T-cell (primary cell): Measurements from ENCODE around the gene LINGO4. TPM values are rescaled to one million over a fixed set of nuclear protein-coding genes. Genes with fewer than 3 reads are reported as not detected.

Source experiments
- ATAC-seq, 4 experiments: fragments of 200-7000 bp in 3 of 4; fragments of 150-1000 bp in 1 of 4; cut with Tn5 transposase; replicated peaks in 1 of 4; 1 replicate in 3 of 4; 2 replicates in 1 of 4; pipeline ENCODE4 v1.10.0; 2021; ENCODE audit warnings: moderate library complexity in 3 of 4, mild to moderate bottlenecking in 2 of 4, moderate number of reproducible peaks in 1 of 4
- CTCF ChIA-PET, 2 donors: fragments of 300-600 bp; sonication (Branson Sonifier 250); formaldehyde crosslinking; loops; one replicate each; lab custom pipeline; 2022; ENCODE audit warnings: antibody characterized with exemption in 2 of 2; lab: Charles Lee
- POLR2A ChIA-PET, 2 donors: fragments of 300-600 bp; sonication (Branson Sonifier 250); formaldehyde crosslinking; loops; one replicate each; lab custom pipeline; 2022; ENCODE audit warnings: antibody characterized with exemption in 2 of 2; lab: Charles Lee
- DNase-seq, 35 experiments: peaks; one replicate each; pipeline versions ENCODE4 v3.0.0 to v3.0.0-alpha.2; 2013 to 2023
- H3K27ac ChIP-seq: one replicate; pipeline ENCODE4 v1.5.1; 2013; ENCODE audit warnings: low read length
- H3K27me3 ChIP-seq, 2 experiments: replicated peaks in 1 of 2; 1 replicate in 1 of 2; 2 replicates in 1 of 2; pipeline versions ENCODE4 v1.6.1 to v1.7.0; 2013; ENCODE audit warnings: low read length in 1 of 2, mixed read lengths in 1 of 2; ENCODE audit not compliant: control insufficient read depth in 2 of 2, insufficient read depth in 2 of 2; ENCODE audit errors: extremely low read depth in 1 of 2
- H3K36me3 ChIP-seq, 2 donors: 1 replicate in 1 of 2; 2 replicates in 1 of 2; pipeline versions ENCODE4 v1.6.1 to v1.7.0; 2013; ENCODE audit warnings: low read length in 1 of 2; ENCODE audit not compliant: control insufficient read depth in 2 of 2, insufficient read depth in 1 of 2; ENCODE audit errors: extremely low read depth in 1 of 2
- H3K4me1 ChIP-seq, 2 experiments: 1 replicate in 1 of 2; 2 replicates in 1 of 2; pipeline versions ENCODE4 v1.6.1 to v1.7.0; 2013; ENCODE audit warnings: low read length in 2 of 2, mixed read lengths in 1 of 2; ENCODE audit not compliant: insufficient read depth in 2 of 2, control insufficient read depth in 1 of 2; ENCODE audit errors: extremely low read depth in 1 of 2
- H3K4me3 ChIP-seq, 2 donors: 1 replicate in 1 of 2; 2 replicates in 1 of 2; pipeline versions ENCODE4 v1.5.1 to v1.7.0; 2013; ENCODE audit warnings: mild to moderate bottlenecking in 2 of 2, low read length in 1 of 2, moderate library complexity in 1 of 2; ENCODE audit not compliant: control insufficient read depth in 1 of 2; ENCODE audit errors: extremely low read depth in 1 of 2
- H3K9me3 ChIP-seq: 2 replicates; pipeline ENCODE4 v1.7.0; 2013
- H3K27ac Mint-ChIP-seq, 2 donors: one replicate each; pipeline ENCODE4 v1.8.0; 2020 to 2021; ENCODE audit warnings: mild to moderate bottlenecking in 2 of 2, mixed read lengths in 2 of 2
- H3K27me3 Mint-ChIP-seq, 2 donors: one replicate each; pipeline ENCODE4 v1.8.0; 2021 to 2022; ENCODE audit warnings: mixed read lengths in 2 of 2
- H3K36me3 Mint-ChIP-seq: one replicate; pipeline ENCODE4 v1.8.0; 2021; ENCODE audit warnings: mixed read lengths
- H3K4me1 Mint-ChIP-seq, 3 donors: one replicate each; pipeline ENCODE4 v1.8.0; 2020 to 2022; ENCODE audit warnings: mixed read lengths in 3 of 3, mild to moderate bottlenecking in 1 of 3
- H3K4me3 Mint-ChIP-seq, 3 donors: one replicate each; pipeline ENCODE4 v1.8.0; 2020 to 2022; ENCODE audit warnings: mild to moderate bottlenecking in 3 of 3, mixed read lengths in 3 of 3, moderate library complexity in 3 of 3
- H3K9me3 Mint-ChIP-seq, 3 donors: one replicate each; pipeline ENCODE4 v1.8.0; 2020 to 2022; ENCODE audit warnings: mixed read lengths in 3 of 3
- WGBS: methylation state at CpG from one replicate; pipeline ENCODE4 v1.1.5; 2013; ENCODE audit warnings: missing lambda C conversion rate; ENCODE audit not compliant: insufficient coverage; 5-methylcytosine and 5-hydroxymethylcytosine counted together
- total RNA-seq, 35 experiments: library from RNA in 6 of 35; stranded (reverse) in 6 of 35; fragments of 120-200 nt in 1 of 35; gene quantifications; one replicate each; pipeline versions ENCODE4 v1.2.1 to v1.2.4 and lab custom pipeline; 2013 to 2026

LINGO4 gene
- total RNA-seq, 5 donors from 2014 or later (not counting 1 experiment from before 2014, with no cell fraction given) = 0.25 to 0.40 (median 0.36) TPM; not detected in 2

DNA sequence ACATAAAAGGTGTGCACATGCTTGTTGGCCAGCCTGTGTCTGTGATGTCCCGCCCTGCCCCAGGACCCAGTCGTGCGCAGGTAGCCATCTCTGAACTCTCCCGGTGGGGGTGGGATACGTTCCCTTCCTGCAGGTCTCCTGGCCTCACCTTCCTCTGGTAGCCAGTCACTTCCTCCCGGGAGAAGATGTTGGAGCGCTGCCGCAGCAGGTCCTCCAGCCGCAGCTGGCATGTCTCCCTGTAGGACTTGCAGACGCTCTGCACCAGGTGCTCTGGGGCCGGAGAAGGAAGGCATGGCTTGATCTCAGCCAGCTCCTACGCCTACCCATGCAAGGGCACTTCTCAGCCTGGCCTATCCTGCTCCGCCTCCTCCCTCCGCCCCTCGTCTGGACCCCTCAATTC is 9.2 kb upstream of the LINGO4 start:
- WGBS = 92% methylated on average over 15 of the region's 15 CpGs
- Histone ChIP-seq H3K4me1 (peaks cover 12 to 62% of the 10 kb centered on the region in 2 experiments), H3K27ac (no peak overlapping the region), H3K27me3 (peaks cover 0 to 6% of the 10 kb centered on the region in 2 experiments), H3K9me3 (no peaks in the 10 kb centered on the region), H3K4me3 (no peak overlapping the region), H3K36me3 (peaks cover 0 to 2% of the 10 kb centered on the region in 2 donors)
- Mint-ChIP-seq H3K27ac (peak overlapping the region in 1 of 2 donors; percentile 48), H3K36me3 (no peaks in the 10 kb centered on the region), H3K27me3 (no peaks in the 10 kb centered on the region), H3K9me3 (no peaks in the 10 kb centered on the region), H3K4me1 (peaks cover 36 to 70% (median 50%) of the 10 kb centered on the region in 3 donors), H3K4me3 (no peak overlapping the region)
- no peak for ATAC-seq
- no peak for DNase-seq
- ChIA-PET CTCF (no interaction called here), POLR2A (interaction anchor here in 1 of 2 donors (0.8 kb wide), 1 partner anchor 13 kb away, joined by 3 read pairs; no protein-coding TSS in a partner anchor)

DNA sequence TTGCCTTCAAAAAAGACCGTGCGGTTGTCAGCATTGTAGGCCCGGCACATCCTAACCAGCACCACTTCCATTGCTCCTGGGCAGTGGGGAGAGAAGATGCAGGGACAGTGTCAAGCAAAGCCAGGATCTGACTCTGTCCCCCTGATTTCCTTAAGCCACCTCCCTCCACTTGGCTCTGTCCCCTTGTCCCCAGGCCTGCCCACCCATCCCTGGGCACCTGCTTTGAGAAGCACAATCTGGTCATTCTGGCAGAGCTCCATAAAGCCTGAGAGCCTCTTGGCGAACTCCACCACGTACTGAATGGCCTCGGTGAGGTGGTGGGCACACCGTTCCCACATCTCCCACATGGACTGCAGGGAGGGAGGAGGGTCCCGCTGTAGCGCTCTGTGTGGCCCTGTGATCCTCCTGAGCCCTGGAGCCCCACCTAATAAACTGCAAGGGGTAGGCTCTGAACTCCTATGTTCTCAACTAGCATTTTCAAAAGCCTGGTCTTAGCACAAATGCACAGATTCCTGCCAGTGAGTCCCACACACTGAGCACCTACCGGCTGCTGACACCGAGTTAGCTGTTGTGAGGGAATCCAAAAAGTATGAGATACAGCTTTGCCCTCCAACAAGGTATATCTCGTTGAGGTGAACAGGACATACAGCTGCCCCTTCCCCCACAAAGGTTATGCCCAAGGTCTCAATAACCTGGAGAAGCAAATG is 8.2 kb upstream of the LINGO4 start:
- ChIA-PET CTCF (no interaction called here), POLR2A (no interaction called here)
- Mint-ChIP-seq H3K9me3 (no peaks in the 10 kb centered on the region), H3K4me3 (no peak overlapping the region), H3K36me3 (no peaks in the 10 kb centered on the region), H3K4me1 (peaks cover 36 to 61% (median 47%) of the 10 kb centered on the region in 3 donors), H3K27me3 (no peaks in the 10 kb centered on the region), H3K27ac (peak overlapping the region; percentile 49 to 55)
- peak overlapping the region; percentile 7 for H3K27ac ChIP-seq
- peaks cover 0 to 6% of the 10 kb centered on the region in 2 experiments for H3K27me3 ChIP-seq
- DNase-seq = no peak
- peaks cover 12 to 53% of the 10 kb centered on the region in 2 experiments for H3K4me1 ChIP-seq
- H3K4me3 ChIP-seq = no peak overlapping the region
- no peak for ATAC-seq
- H3K36me3 ChIP-seq = peaks cover 0 to 2% of the 10 kb centered on the region in 2 donors
- H3K9me3 ChIP-seq = no peaks in the 10 kb centered on the region
- WGBS = 95% methylated on average over 4 of the region's 12 CpGs

DNA sequence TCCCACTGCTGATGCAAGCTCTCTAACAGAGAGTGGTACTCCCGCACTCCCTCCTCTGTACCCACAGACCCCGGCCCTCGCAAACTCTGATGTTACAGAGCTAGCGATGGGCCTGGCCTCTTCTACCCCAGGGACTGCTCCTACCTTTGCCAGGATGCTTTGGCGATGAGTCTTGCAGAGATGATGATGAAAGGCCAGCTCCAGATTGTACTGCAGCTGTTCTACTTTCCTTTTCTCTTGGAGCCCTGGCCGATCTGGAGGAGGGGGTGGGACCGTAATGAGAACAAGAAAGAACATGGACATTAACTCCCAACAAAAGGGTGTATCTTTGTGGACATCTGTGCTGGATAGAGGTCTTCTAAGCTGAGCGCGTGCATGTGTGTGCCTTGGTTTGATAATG is 6.0 kb upstream of the LINGO4 start:
- H3K4me1 Mint-ChIP-seq = peaks cover 25 to 39% (median 28%) of the 10 kb centered on the region in 3 donors
- ATAC-seq = no peak

DNA sequence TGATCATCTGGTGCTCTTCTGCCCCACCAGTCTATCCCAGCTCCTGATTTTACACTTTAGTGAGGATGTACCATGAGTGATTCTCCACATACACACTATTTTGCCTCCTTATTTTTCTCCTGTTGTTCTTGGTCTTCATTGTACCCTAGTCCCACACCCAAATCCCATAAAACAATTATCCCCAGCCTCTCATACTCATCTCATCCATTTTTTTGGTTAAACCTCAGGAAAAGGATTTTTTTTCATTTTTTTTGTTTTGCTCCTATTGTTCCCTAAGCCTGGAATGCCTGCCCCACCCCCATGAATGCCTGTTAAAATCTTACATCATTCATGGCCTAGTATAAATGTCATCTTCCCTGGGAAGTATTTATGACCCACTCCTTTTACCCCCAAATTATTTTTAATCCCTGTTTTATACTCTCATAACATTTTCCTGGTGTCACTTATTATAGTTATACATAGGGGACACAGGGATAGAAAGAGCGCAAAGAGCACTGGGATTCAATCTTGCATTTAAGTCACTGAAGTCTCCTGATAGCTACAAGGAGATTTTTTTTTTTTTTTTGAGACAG is 4.9 kb upstream of the LINGO4 start:
- Mint-ChIP-seq H3K9me3 (no peaks in the 10 kb centered on the region), H3K27me3 (no peaks in the 10 kb centered on the region), H3K27ac (no peak overlapping the region), H3K4me1 (peaks cover 13 to 28% (median 18%) of the 10 kb centered on the region in 3 donors), H3K4me3 (no peak overlapping the region), H3K36me3 (no peaks in the 10 kb centered on the region)
- CTCF ChIA-PET = no interaction called here
- Histone ChIP-seq H3K9me3 (no peaks in the 10 kb centered on the region), H3K27me3 (peaks cover 0 to 6% of the 10 kb centered on the region in 2 experiments), H3K27ac (no peak overlapping the region), H3K4me3 (no peak overlapping the region), H3K36me3 (peaks cover 0 to 2% of the 10 kb centered on the region in 2 donors), H3K4me1 (peaks cover 0 to 20% of the 10 kb centered on the region in 2 experiments)
- no CpG with 5 or more reads among the region's 1 CpG for WGBS
- DNase-seq (no peak), ATAC-seq (no peak)
- POLR2A ChIA-PET = no interaction called here

More for the DNA sequence above, 6.0 kb upstream of the LINGO4 start:
- H3K27ac ChIP-seq = peak overlapping the region; percentile 19
- H3K4me3 Mint-ChIP-seq = no peak overlapping the region
- no peak for DNase-seq
- H3K9me3 ChIP-seq = no peaks in the 10 kb centered on the region
- ChIA-PET POLR2A (interaction anchor here in 1 of 2 donors (0.6 kb wide), 1 partner anchor 13 kb away, joined by 3 read pairs; no protein-coding TSS in a partner anchor), CTCF (no interaction called here)
- H3K36me3 Mint-ChIP-seq = no peaks in the 10 kb centered on the region
- peaks cover 0 to 6% of the 10 kb centered on the region in 2 experiments for H3K27me3 ChIP-seq
- no peaks in the 10 kb centered on the region for H3K27me3 Mint-ChIP-seq
- H3K4me1 ChIP-seq = peaks cover 8 to 31% of the 10 kb centered on the region in 2 experiments
- no peaks in the 10 kb centered on the region for H3K9me3 Mint-ChIP-seq
- 100% methylated on average over 5 of the region's 9 CpGs for WGBS
- no peak overlapping the region for H3K4me3 ChIP-seq
- H3K36me3 ChIP-seq = peaks cover 0 to 2% of the 10 kb centered on the region in 2 donors
- no peak overlapping the region for H3K27ac Mint-ChIP-seq

DNA sequence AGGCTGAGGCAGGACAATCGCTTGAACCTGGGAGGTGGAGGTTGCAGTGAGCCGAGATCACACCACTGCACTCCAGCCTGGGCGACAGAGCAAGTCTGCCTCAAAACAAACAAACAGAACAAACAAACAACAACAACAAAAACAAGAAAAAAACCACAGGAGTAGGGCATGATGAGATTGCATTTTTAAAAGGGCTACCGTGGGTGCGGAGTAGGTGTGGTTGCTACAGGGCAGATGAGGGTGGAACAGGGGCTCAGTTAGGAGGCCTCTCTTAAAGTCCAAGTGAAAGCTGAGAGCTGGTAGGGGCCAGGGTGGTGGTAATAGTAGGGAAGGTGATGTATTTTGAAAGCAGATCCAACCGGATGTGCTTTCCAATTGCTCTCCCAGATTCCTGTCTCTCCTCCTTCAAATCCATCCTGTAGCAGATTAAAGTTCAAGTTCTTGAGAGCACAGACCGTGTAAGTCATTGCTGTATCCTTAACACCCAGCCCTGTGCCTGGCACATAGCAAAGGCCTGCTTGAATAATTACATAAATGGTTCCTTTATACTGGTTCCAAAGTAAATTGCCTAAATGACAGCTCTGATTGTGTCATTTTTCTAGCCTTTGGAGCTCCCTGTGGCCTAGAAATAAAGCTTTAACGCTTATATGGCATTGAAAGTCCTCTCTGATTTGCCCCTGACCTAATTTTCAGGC is 4.2 kb upstream of the LINGO4 start:
- ATAC-seq (no peak), DNase-seq (no peak)
- H3K27me3 ChIP-seq = peaks cover 0 to 2% of the 10 kb centered on the region in 2 experiments
- peaks cover 0 to 13% of the 10 kb centered on the region in 2 experiments for H3K4me1 ChIP-seq
- Mint-ChIP-seq H3K9me3 (no peaks in the 10 kb centered on the region), H3K36me3 (no peaks in the 10 kb centered on the region), H3K4me1 (peaks cover 9 to 22% (median 12%) of the 10 kb centered on the region in 3 donors), H3K4me3 (no peak overlapping the region), H3K27ac (no peak overlapping the region), H3K27me3 (no peaks in the 10 kb centered on the region)
- H3K27ac ChIP-seq = no peak overlapping the region
- WGBS = 64% methylated on average over 4 of the region's 8 CpGs
- H3K4me3 ChIP-seq = no peak overlapping the region
- H3K36me3 ChIP-seq = peaks cover 0 to 2% of the 10 kb centered on the region in 2 donors
- H3K9me3 ChIP-seq = no peaks in the 10 kb centered on the region
- POLR2A ChIA-PET = interaction anchor here in 1 of 2 donors (0.5 kb wide), 1 partner anchor 547 kb away, joined by 4 read pairs; no protein-coding TSS in a partner anchor
- CTCF ChIA-PET = no interaction called here

DNA sequence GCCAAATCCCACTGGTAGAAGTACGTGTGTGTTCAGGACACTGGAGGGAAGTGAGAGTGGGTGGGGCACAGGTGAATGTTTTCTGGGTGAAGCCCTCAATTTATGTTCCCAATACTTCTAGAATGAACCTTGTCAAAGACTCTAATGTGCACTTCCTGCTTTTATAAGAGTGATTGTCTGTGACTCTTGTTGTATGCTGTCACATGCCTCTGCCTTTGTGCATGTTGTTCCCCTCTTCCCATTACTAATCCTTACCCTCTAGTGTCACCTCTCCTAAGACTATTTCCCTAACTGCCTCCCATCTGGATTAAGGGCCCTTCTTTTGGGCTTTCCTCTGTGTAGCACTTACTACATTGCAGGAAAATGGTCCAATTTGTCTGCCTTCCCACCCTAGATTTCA is 2.5 kb upstream of the LINGO4 start:
- Histone ChIP-seq H3K4me1 (no peaks in the 10 kb centered on the region), H3K27ac (no peak overlapping the region), H3K9me3 (no peaks in the 10 kb centered on the region), H3K27me3 (no peaks in the 10 kb centered on the region), H3K36me3 (peaks cover 0 to 2% of the 10 kb centered on the region in 2 donors), H3K4me3 (no peak overlapping the region)
- POLR2A ChIA-PET = no interaction called here
- Mint-ChIP-seq H3K4me1 (peaks cover 5% of the 10 kb centered on the region in 3 donors), H3K27ac (peak overlapping the region in 1 of 2 donors; percentile 16), H3K9me3 (no peaks in the 10 kb centered on the region), H3K4me3 (no peak overlapping the region), H3K36me3 (no peaks in the 10 kb centered on the region), H3K27me3 (no peaks in the 10 kb centered on the region)
- CTCF ChIA-PET = interaction anchor here (0.5 kb wide), 2 partner anchors 241 to 852 kb away, joined by 3 read pairs; no protein-coding TSS in a partner anchor
- no CpG with 5 or more reads among the region's 1 CpG for WGBS
- DNase-seq = no peak
- ATAC-seq = no peak
